ENCODE measurements around the gene LRCH3. TPM values are rescaled to one million over a fixed set of nuclear protein-coding genes. Genes with fewer than 3 reads are reported as not detected.
A peak's percentile ranks its signal among the peaks of the same experiment; 100 is the strongest.
"Not testable (repeated sequence)": the region's sequence is repeated elsewhere in the genome, so short reads cannot be mapped to it uniquely, and the experiment has no call there.

The LRCH3 gene
- total and polyA plus RNA-seq, 4 donors, result 44.5 to 84.6 (median 58.0) TPM

GRCh38 chr3:197887430-197888053 is 96.5 kb downstream of the LRCH3 start:
- H3K9me3 ChIP-seq (ENCODE audit: control insufficient read depth, insufficient read depth, low read length); H3K4me3 ChIP-seq (ENCODE audit: low read depth, low read length); H3K27ac ChIP-seq (ENCODE audit: low read depth, low read length); H3K27me3 ChIP-seq (ENCODE audit: control insufficient read depth, insufficient read depth, low read length); DNase-seq (ENCODE audit: low read depth in 4 of 6, low spot score in 6 of 6); H3K4me1 ChIP-seq (ENCODE audit: control insufficient read depth, insufficient read depth, low read length): not testable (repeated sequence)
- peaks cover 12% of the 10 kb centered on the region for H3K36me3 ChIP-seq (ENCODE audit: control insufficient read depth, insufficient read depth, low read length)
- WGBS (ENCODE audit: insufficient coverage), result 11% methylated on average over 3 of the region's 5 CpGs

GRCh38 chr3:197888511-197888910 is 97.5 kb downstream of the LRCH3 start:
- H3K36me3 ChIP-seq (ENCODE audit: control insufficient read depth, insufficient read depth, low read length), result peaks cover 10% of the 10 kb centered on the region
- no peaks in the 10 kb centered on the region for H3K9me3 ChIP-seq (ENCODE audit: control insufficient read depth, insufficient read depth, low read length)
- no peak overlapping the region for H3K4me3 ChIP-seq (ENCODE audit: low read depth, low read length)
- H3K27ac ChIP-seq (ENCODE audit: low read depth, low read length), result no peak overlapping the region
- no peak for DNase-seq (ENCODE audit: low read depth in 4 of 6, low spot score in 6 of 6)
- H3K27me3 ChIP-seq (ENCODE audit: control insufficient read depth, insufficient read depth, low read length), result no peaks in the 10 kb centered on the region
- WGBS (ENCODE audit: insufficient coverage), result no CpG with 5 or more reads among the region's 1 CpG
- peaks cover 5% of the 10 kb centered on the region for H3K4me1 ChIP-seq (ENCODE audit: control insufficient read depth, insufficient read depth, low read length)

GRCh38 chr3:197889204-197889930 is 98.3 kb downstream of the LRCH3 start:
- Histone ChIP-seq H3K27me3 (ENCODE audit: control insufficient read depth, insufficient read depth, low read length) (no peaks in the 10 kb centered on the region), H3K4me1 (ENCODE audit: control insufficient read depth, insufficient read depth, low read length) (peaks cover 3% of the 10 kb centered on the region), H3K27ac (ENCODE audit: low read depth, low read length) (no peak overlapping the region), H3K9me3 (ENCODE audit: control insufficient read depth, insufficient read depth, low read length) (no peaks in the 10 kb centered on the region), H3K4me3 (ENCODE audit: low read depth, low read length) (no peak overlapping the region), H3K36me3 (ENCODE audit: control insufficient read depth, insufficient read depth, low read length) (peaks cover 4% of the 10 kb centered on the region)
- no peak for DNase-seq (ENCODE audit: low read depth in 4 of 6, low spot score in 6 of 6)
- WGBS (ENCODE audit: insufficient coverage), result 38% methylated on average over 4 of the region's 9 CpGs

- 97% methylated on average over 4 of the region's 4 CpGs for WGBS (ENCODE audit: insufficient coverage)
- no peak for DNase-seq (ENCODE audit: low read depth in 4 of 6, low spot score in 6 of 6)
- Histone ChIP-seq H3K27me3 (ENCODE audit: control insufficient read depth, insufficient read depth, low read length) (no peaks in the 10 kb centered on the region), H3K4me1 (ENCODE audit: control insufficient read depth, insufficient read depth, low read length) (peaks cover 3% of the 10 kb centered on the region), H3K36me3 (ENCODE audit: control insufficient read depth, insufficient read depth, low read length) (no peaks in the 10 kb centered on the region), H3K9me3 (ENCODE audit: control insufficient read depth, insufficient read depth, low read length) (no peaks in the 10 kb centered on the region), H3K4me3 (ENCODE audit: low read depth, low read length) (no peak overlapping the region), H3K27ac (ENCODE audit: low read depth, low read length) (no peak overlapping the region)
Measured at GRCh38 chr3:197890693-197891092, 99.6 kb downstream of the LRCH3 start.

- Histone ChIP-seq H3K4me1 (ENCODE audit: control insufficient read depth, insufficient read depth, low read length) (peaks cover 1% of the 10 kb centered on the region), H3K4me3 (ENCODE audit: low read depth, low read length) (no peak overlapping the region), H3K36me3 (ENCODE audit: control insufficient read depth, insufficient read depth, low read length) (no peaks in the 10 kb centered on the region), H3K27ac (ENCODE audit: low read depth, low read length) (no peak overlapping the region), H3K9me3 (ENCODE audit: control insufficient read depth, insufficient read depth, low read length) (no peaks in the 10 kb centered on the region), H3K27me3 (ENCODE audit: control insufficient read depth, insufficient read depth, low read length) (no peaks in the 10 kb centered on the region)
- WGBS (ENCODE audit: insufficient coverage), result 90% methylated on average over 3 of the region's 5 CpGs
- DNase-seq (ENCODE audit: low read depth in 4 of 6, low spot score in 6 of 6), result no peak
Measured at GRCh38 chr3:197892162-197892561, 101.1 kb downstream of the LRCH3 start.

GRCh38 chr3:197896421-197896820 is 105.4 kb downstream of the LRCH3 start:
- Histone ChIP-seq H3K9me3 (ENCODE audit: control insufficient read depth, insufficient read depth, low read length) (no peaks in the 10 kb centered on the region), H3K4me1 (ENCODE audit: control insufficient read depth, insufficient read depth, low read length) (no peaks in the 10 kb centered on the region), H3K36me3 (ENCODE audit: control insufficient read depth, insufficient read depth, low read length) (peaks cover 9% of the 10 kb centered on the region), H3K27ac (ENCODE audit: low read depth, low read length) (no peak overlapping the region), H3K27me3 (ENCODE audit: control insufficient read depth, insufficient read depth, low read length) (no peaks in the 10 kb centered on the region), H3K4me3 (ENCODE audit: low read depth, low read length) (no peak overlapping the region)
- 63% methylated on average over 2 of the region's 3 CpGs for WGBS (ENCODE audit: insufficient coverage)
- DNase-seq (ENCODE audit: low read depth in 4 of 6, low spot score in 6 of 6), result no peak

- Histone ChIP-seq H3K4me1 (ENCODE audit: control insufficient read depth, insufficient read depth, low read length) (no peaks in the 10 kb centered on the region), H3K9me3 (ENCODE audit: control insufficient read depth, insufficient read depth, low read length) (no peaks in the 10 kb centered on the region), H3K27ac (ENCODE audit: low read depth, low read length) (no peak overlapping the region), H3K4me3 (ENCODE audit: low read depth, low read length) (no peak overlapping the region), H3K27me3 (ENCODE audit: control insufficient read depth, insufficient read depth, low read length) (no peaks in the 10 kb centered on the region), H3K36me3 (ENCODE audit: control insufficient read depth, insufficient read depth, low read length) (peaks cover 12% of the 10 kb centered on the region)
- 78% methylated on average over 15 of the region's 20 CpGs for WGBS (ENCODE audit: insufficient coverage)
- DNase-seq (ENCODE audit: low read depth in 4 of 6, low spot score in 6 of 6), result no peak
Measured at GRCh38 chr3:197899833-197900478, 108.9 kb downstream of the LRCH3 start.

GRCh38 chr3:197901626-197902025 is 110.6 kb downstream of the LRCH3 start:
- peaks cover 12% of the 10 kb centered on the region for H3K36me3 ChIP-seq (ENCODE audit: control insufficient read depth, insufficient read depth, low read length)
- no peaks in the 10 kb centered on the region for H3K9me3 ChIP-seq (ENCODE audit: control insufficient read depth, insufficient read depth, low read length)
- no peak overlapping the region for H3K4me3 ChIP-seq (ENCODE audit: low read depth, low read length)
- H3K27me3 ChIP-seq (ENCODE audit: control insufficient read depth, insufficient read depth, low read length), result no peaks in the 10 kb centered on the region
- no peak for DNase-seq (ENCODE audit: low read depth in 4 of 6, low spot score in 6 of 6)
- H3K27ac ChIP-seq (ENCODE audit: low read depth, low read length), result no peak overlapping the region
- peaks cover 3% of the 10 kb centered on the region for H3K4me1 ChIP-seq (ENCODE audit: control insufficient read depth, insufficient read depth, low read length)
- WGBS (ENCODE audit: insufficient coverage), result 98% methylated on average over 4 of the region's 4 CpGs

GRCh38 chr3:197906023-197906849 is 115.2 kb downstream of the LRCH3 start:
- no peak overlapping the region for H3K4me3 ChIP-seq (ENCODE audit: low read depth, low read length)
- WGBS (ENCODE audit: insufficient coverage), result 24% methylated on average over 11 of the region's 17 CpGs
- DNase-seq (ENCODE audit: low read depth in 4 of 6, low spot score in 6 of 6), result peak; percentile 58 to 92 (median 77)
- peaks cover 5% of the 10 kb centered on the region for H3K36me3 ChIP-seq (ENCODE audit: control insufficient read depth, insufficient read depth, low read length)
- H3K4me1 ChIP-seq (ENCODE audit: control insufficient read depth, insufficient read depth, low read length), result peaks cover 3% of the 10 kb centered on the region
- no peaks in the 10 kb centered on the region for H3K9me3 ChIP-seq (ENCODE audit: control insufficient read depth, insufficient read depth, low read length)
- no peaks in the 10 kb centered on the region for H3K27me3 ChIP-seq (ENCODE audit: control insufficient read depth, insufficient read depth, low read length)
- H3K27ac ChIP-seq (ENCODE audit: low read depth, low read length), result no peak overlapping the region

Data from spinal cord (tissue), 10 donors.